H9 (cell line): ENCODE data around the gene AKT3. TPM values are rescaled to one million over a fixed set of nuclear protein-coding genes. Genes with fewer than 3 reads are reported as not detected.
A peak's percentile ranks its signal among the peaks of the same experiment; 100 is the strongest.

Experiments
- DNase-seq: peaks from one replicate; pipeline ENCODE4 v3.0.0-alpha.2; 2017
- H2AFZ ChIP-seq: one replicate; pipeline ENCODE4 v1.6.1; 2013; ENCODE audit warnings: mild to moderate bottlenecking, low read length, control low read depth, moderate library complexity
- H2AK5ac ChIP-seq: 2 replicates; pipeline ENCODE4 v1.6.1; 2013; ENCODE audit warnings: low read length, control low read depth, mixed read lengths; ENCODE audit not compliant: insufficient read length
- H2BK120ac ChIP-seq: one replicate; pipeline ENCODE4 v1.6.1; 2013; ENCODE audit warnings: low read depth, mild to moderate bottlenecking, low read length, control low read depth, inconsistent platforms; ENCODE audit not compliant: poor library complexity, severe bottlenecking
- H2BK12ac ChIP-seq: 2 replicates; pipeline ENCODE4 v1.6.1; 2013; ENCODE audit warnings: low read length, control low read depth, mixed read lengths, low read depth; ENCODE audit not compliant: insufficient read length
- H2BK15ac ChIP-seq: 2 replicates; pipeline ENCODE4 v1.6.1; 2013; ENCODE audit warnings: low read depth, low read length, control low read depth
- H2BK20ac ChIP-seq: one replicate; pipeline ENCODE4 v1.6.1; 2013; ENCODE audit warnings: low read depth, mild to moderate bottlenecking, low read length, control low read depth, inconsistent platforms; ENCODE audit not compliant: poor library complexity, severe bottlenecking
- H2BK5ac ChIP-seq: 2 replicates; pipeline ENCODE4 v1.6.1; 2013; ENCODE audit warnings: low read length, control low read depth, mixed read lengths; ENCODE audit not compliant: insufficient read length
- H3K14ac ChIP-seq: 2 replicates; pipeline ENCODE4 v1.6.1; 2013; ENCODE audit warnings: low read length, control low read depth; ENCODE audit not compliant: insufficient read depth
- H3K18ac ChIP-seq: 2 replicates; pipeline ENCODE4 v1.6.1; 2013; ENCODE audit warnings: low read depth, mild to moderate bottlenecking, mixed read lengths, low read length, control low read depth; ENCODE audit not compliant: insufficient read length
- H3K23ac ChIP-seq: 2 replicates; pipeline ENCODE4 v1.6.1; 2013; ENCODE audit warnings: low read length, control low read depth, mixed read lengths, low read depth; ENCODE audit not compliant: insufficient read length
- H3K23me2 ChIP-seq: 2 replicates; pipeline ENCODE4 v1.6.1; 2013; ENCODE audit warnings: low read depth, mild to moderate bottlenecking, mixed read lengths, low read length, control low read depth; ENCODE audit not compliant: insufficient read length, poor library complexity, severe bottlenecking
- H3K27ac ChIP-seq: 2 replicates; pipeline ENCODE4 v1.5.1; 2013; ENCODE audit warnings: low read length, control low read depth, mixed read lengths, low read depth; ENCODE audit not compliant: insufficient read length
- H3K27me3 ChIP-seq: 2 replicates; pipeline ENCODE4 v1.6.1; 2013; ENCODE audit warnings: low read length, control low read depth, inconsistent platforms; ENCODE audit not compliant: insufficient read depth
- H3K4ac ChIP-seq: 2 replicates; pipeline ENCODE4 v1.6.1; 2013; ENCODE audit warnings: low read depth, mild to moderate bottlenecking, control low read depth, inconsistent platforms, low read length, moderate library complexity
- H3K4me1 ChIP-seq: 2 replicates; pipeline ENCODE4 v1.6.1; 2013; ENCODE audit warnings: low read length, control low read depth, inconsistent platforms; ENCODE audit not compliant: insufficient read depth
- H3K4me2 ChIP-seq: 2 replicates; pipeline ENCODE4 v1.6.1; 2013; ENCODE audit warnings: low read length, control low read depth, mixed read lengths; ENCODE audit not compliant: insufficient read length, insufficient read depth
- H3K56ac ChIP-seq: 2 replicates; pipeline ENCODE4 v1.6.1; 2013; ENCODE audit warnings: low read depth, mild to moderate bottlenecking, mixed read lengths, low read length, control low read depth; ENCODE audit not compliant: insufficient read length
- H3K79me1 ChIP-seq: 2 replicates; pipeline ENCODE4 v1.6.1; 2013; ENCODE audit warnings: low read depth, mild to moderate bottlenecking, moderate library complexity, low read length, control low read depth, inconsistent platforms; ENCODE audit not compliant: insufficient read depth, poor library complexity, severe bottlenecking
- H3K79me2 ChIP-seq: 2 replicates; pipeline ENCODE4 v1.6.1; 2013; ENCODE audit warnings: low read length, control low read depth, inconsistent platforms; ENCODE audit not compliant: insufficient read depth
- H3K9ac ChIP-seq: 2 replicates; pipeline ENCODE4 v1.6.1; 2013; ENCODE audit warnings: low read length, control low read depth, mixed read lengths; ENCODE audit not compliant: insufficient read length; ENCODE audit errors: extremely low read depth
- H3K9me3 ChIP-seq: one replicate; pipeline ENCODE4 v1.6.1; 2013; ENCODE audit warnings: low read depth, low read length, inconsistent platforms; ENCODE audit not compliant: control insufficient read depth
- H3T11ph ChIP-seq: one replicate; pipeline ENCODE4 v1.6.1; 2013; ENCODE audit warnings: mild to moderate bottlenecking, low read length, control low read depth, inconsistent platforms
- H4K20me1 ChIP-seq: one replicate; pipeline ENCODE4 v1.6.1; 2013; ENCODE audit not compliant: control insufficient read depth, insufficient read length, insufficient read depth
- H4K5ac ChIP-seq: 2 replicates; pipeline ENCODE4 v1.6.1; 2013; ENCODE audit warnings: low read depth, mild to moderate bottlenecking, mixed read lengths, low read length, control low read depth; ENCODE audit not compliant: insufficient read length
- H4K8ac ChIP-seq: replicated peaks from 2 replicates; pipeline ENCODE4 v1.6.1; 2013; ENCODE audit warnings: low read length, control low read depth, mixed read lengths, low read depth; ENCODE audit not compliant: insufficient read length
- H4K91ac ChIP-seq: 2 replicates; pipeline ENCODE4 v1.6.1; 2013; ENCODE audit warnings: low read depth, mild to moderate bottlenecking, moderate library complexity, mixed read lengths, low read length, control low read depth; ENCODE audit not compliant: insufficient read length
- H3K27ac Mint-ChIP-seq, 3 experiments: 2 replicates in 2 of 3; 3 replicates in 1 of 3; pipeline ENCODE4 v1.8.0; 2020 to 2021; ENCODE audit warnings: mixed read lengths in 3 of 3, mild to moderate bottlenecking in 1 of 3, moderate library complexity in 1 of 3
- H3K27me3 Mint-ChIP-seq: 2 replicates; pipeline ENCODE4 v1.8.0; 2021; ENCODE audit warnings: low read depth, mild to moderate bottlenecking, moderate library complexity, mixed read lengths
- H3K36me3 Mint-ChIP-seq, 3 experiments: 2 replicates in 2 of 3; 3 replicates in 1 of 3; pipeline ENCODE4 v1.8.0; 2020 to 2021; ENCODE audit warnings: low read depth in 3 of 3, mixed read lengths in 3 of 3; ENCODE audit not compliant: insufficient read depth in 1 of 3
- H3K4me1 Mint-ChIP-seq, 2 experiments: 2 replicates each; pipeline ENCODE4 v1.8.0; 2020; ENCODE audit warnings: mixed read lengths in 2 of 2
- H3K4me3 Mint-ChIP-seq, 2 experiments: 2 replicates in 1 of 2; 3 replicates in 1 of 2; pipeline ENCODE4 v1.8.0; 2020 to 2021; ENCODE audit warnings: mild to moderate bottlenecking in 2 of 2, mixed read lengths in 2 of 2, moderate library complexity in 1 of 2
- H3K9me3 Mint-ChIP-seq, 2 experiments: 2 replicates in 1 of 2; 3 replicates in 1 of 2; pipeline ENCODE4 v1.8.0; 2020; ENCODE audit warnings: mild to moderate bottlenecking in 2 of 2, mixed read lengths in 2 of 2, moderate library complexity in 1 of 2
- WGBS: extraction: QIAGEN DNeasy Blood & Tissue Kit; methylation state at CpG from one replicate; pipeline ENCODE4 v1.1.7; 2013; ENCODE audit warnings: missing lambda C conversion rate, low lambda C conversion rate, mixed read lengths; ENCODE audit not compliant: insufficient read length; ENCODE audit errors: extremely low coverage; 5-methylcytosine and 5-hydroxymethylcytosine counted together
- total RNA-seq: library from RNA; stranded (reverse); gene quantifications from 2 replicates; pipeline ENCODE4 v1.2.1, GENCODE V29; 2021
- TF ChIP-seq, protein P1 (sequence below): fragments of 200-600 bp; sonication (generic); conservative IDR thresholded peaks from 3 replicates; pipeline ENCODE4 v1.8.0; 2021; ENCODE audit warnings: antibody characterized with exemption, mild to moderate bottlenecking

AKT3 gene
- total RNA-seq, 1 experiment from 2014 or later = 27.8 TPM

DNA sequence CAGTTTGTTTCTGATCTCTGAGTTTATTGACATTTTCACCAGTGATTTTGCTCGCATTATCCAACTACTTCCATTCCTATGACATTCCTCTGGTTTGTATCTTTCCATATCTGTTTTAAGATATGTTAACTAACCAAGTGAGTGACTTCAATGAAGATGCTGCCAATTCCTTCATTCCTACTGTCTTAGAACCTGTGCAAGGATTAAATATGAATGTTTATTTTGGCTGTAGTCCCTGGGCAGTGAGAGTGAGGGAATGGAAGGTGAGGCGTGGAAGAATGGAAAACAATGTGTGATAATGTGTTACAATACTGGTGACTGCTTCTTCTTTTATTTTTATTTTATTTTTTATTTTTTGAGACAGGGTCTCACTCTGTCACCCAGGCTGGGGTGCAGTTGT lies 411.2 kb downstream of the AKT3 start:
- Histone ChIP-seq H3K56ac (no peak overlapping the region), H3K4me1 (no peaks in the 10 kb centered on the region; the same call in 1 of the 2 replicates), H4K20me1 (no peaks in the 10 kb centered on the region), H3T11ph (no peak overlapping the region), H4K91ac (no peak overlapping the region), H2BK5ac (no peak overlapping the region), H3K18ac (no peak overlapping the region), H3K79me2 (no peaks in the 10 kb centered on the region), H3K9ac (no peak overlapping the region), H3K4ac (no peak overlapping the region), H3K4me2 (no peak overlapping the region), H3K27ac (no peak overlapping the region), H2BK20ac (no peak overlapping the region), H3K9me3 (no peaks in the 10 kb centered on the region), H2AFZ (no peak overlapping the region), H2BK15ac (no peak overlapping the region), H3K14ac (no peak overlapping the region), H2BK120ac (no peak overlapping the region), H4K8ac (no peak overlapping the region), H3K23me2 (no peaks in the 10 kb centered on the region), H2BK12ac (no peak overlapping the region), H3K79me1 (no peaks in the 10 kb centered on the region), H3K27me3 (no peaks in the 10 kb centered on the region), H3K23ac (no peak overlapping the region), H2AK5ac (no peak overlapping the region), H4K5ac (no peak overlapping the region)
- TF ChIP-seq, protein P1, sequence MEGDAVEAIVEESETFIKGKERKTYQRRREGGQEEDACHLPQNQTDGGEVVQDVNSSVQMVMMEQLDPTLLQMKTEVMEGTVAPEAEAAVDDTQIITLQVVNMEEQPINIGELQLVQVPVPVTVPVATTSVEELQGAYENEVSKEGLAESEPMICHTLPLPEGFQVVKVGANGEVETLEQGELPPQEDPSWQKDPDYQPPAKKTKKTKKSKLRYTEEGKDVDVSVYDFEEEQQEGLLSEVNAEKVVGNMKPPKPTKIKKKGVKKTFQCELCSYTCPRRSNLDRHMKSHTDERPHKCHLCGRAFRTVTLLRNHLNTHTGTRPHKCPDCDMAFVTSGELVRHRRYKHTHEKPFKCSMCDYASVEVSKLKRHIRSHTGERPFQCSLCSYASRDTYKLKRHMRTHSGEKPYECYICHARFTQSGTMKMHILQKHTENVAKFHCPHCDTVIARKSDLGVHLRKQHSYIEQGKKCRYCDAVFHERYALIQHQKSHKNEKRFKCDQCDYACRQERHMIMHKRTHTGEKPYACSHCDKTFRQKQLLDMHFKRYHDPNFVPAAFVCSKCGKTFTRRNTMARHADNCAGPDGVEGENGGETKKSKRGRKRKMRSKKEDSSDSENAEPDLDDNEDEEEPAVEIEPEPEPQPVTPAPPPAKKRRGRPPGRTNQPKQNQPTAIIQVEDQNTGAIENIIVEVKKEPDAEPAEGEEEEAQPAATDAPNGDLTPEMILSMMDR = no peak
- WGBS = no CpG with 5 or more reads among the region's 2 CpGs
- H3K9me3 Mint-ChIP-seq = no peaks in the 10 kb centered on the region
- H3K36me3 Mint-ChIP-seq = no peaks in the 10 kb centered on the region
- H3K27me3 Mint-ChIP-seq = no peaks in the 10 kb centered on the region
- H3K27ac Mint-ChIP-seq = peak overlapping the region in 1 of 3 experiments; percentile 16; a peak in 1 of 7 replicates
- peaks cover 14 to 23% of the 10 kb centered on the region in 2 experiments for H3K4me1 Mint-ChIP-seq
- no peak for DNase-seq
- no peak overlapping the region for H3K4me3 Mint-ChIP-seq

Other genes starting within 250 kb of the AKT3 start
- 11.9 and 12.1 TPM in 2 replicates for gene ZBTB18, start 201.0 kb upstream of the AKT3 start, total RNA-seq